ENCODE data around the gene F12. TPM values are rescaled to one million over a fixed set of nuclear protein-coding genes. Genes with fewer than 3 reads are reported as not detected.
A peak's percentile ranks its signal among the peaks of the same experiment; 100 is the strongest.
"Not testable (repeated sequence)": the region's sequence is repeated elsewhere in the genome, so short reads cannot be mapped to it uniquely, and the experiment has no call there.

F12 gene
- total RNA-seq, 1 donor = 0.27 TPM

DNA sequence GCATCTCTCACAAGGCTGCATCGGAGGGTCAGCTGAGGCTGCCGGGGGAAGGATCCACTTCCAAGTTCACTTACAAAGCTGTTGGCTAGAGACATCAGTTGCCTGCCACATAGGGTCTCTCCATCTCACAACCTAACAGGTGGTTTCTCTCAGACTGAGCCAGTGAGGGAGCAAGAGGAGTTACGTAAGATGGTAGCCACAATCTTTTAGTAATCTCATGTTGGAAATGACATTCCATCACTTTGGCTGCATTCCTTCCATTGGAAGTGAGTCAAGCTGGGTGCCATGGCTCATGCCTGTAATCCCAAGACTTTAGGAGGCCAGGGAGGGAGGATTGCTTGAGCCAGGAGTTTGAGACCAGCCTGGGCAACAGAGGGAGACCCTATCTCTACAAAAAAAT, 9.7 kb upstream of the F12 start:
- DNase-seq (ENCODE audit: low read depth) = peak; percentile 85
- no peak overlapping the region for H3K4me3 ChIP-seq (ENCODE audit: low read depth, low read length)

GRCh38 chr5:177417081-177417480, 7.7 kb upstream of the F12 start:
- H3K4me3 ChIP-seq (ENCODE audit: low read depth, low read length); DNase-seq (ENCODE audit: low read depth): not testable (repeated sequence)

More for the DNA sequence above, 9.7 kb upstream of the F12 start:
- TF ChIP-seq, protein P1, sequence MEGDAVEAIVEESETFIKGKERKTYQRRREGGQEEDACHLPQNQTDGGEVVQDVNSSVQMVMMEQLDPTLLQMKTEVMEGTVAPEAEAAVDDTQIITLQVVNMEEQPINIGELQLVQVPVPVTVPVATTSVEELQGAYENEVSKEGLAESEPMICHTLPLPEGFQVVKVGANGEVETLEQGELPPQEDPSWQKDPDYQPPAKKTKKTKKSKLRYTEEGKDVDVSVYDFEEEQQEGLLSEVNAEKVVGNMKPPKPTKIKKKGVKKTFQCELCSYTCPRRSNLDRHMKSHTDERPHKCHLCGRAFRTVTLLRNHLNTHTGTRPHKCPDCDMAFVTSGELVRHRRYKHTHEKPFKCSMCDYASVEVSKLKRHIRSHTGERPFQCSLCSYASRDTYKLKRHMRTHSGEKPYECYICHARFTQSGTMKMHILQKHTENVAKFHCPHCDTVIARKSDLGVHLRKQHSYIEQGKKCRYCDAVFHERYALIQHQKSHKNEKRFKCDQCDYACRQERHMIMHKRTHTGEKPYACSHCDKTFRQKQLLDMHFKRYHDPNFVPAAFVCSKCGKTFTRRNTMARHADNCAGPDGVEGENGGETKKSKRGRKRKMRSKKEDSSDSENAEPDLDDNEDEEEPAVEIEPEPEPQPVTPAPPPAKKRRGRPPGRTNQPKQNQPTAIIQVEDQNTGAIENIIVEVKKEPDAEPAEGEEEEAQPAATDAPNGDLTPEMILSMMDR (IDR thresholded peaks at IDR 0.05; ENCODE audit: insufficient read depth, low read length) = no peak

DNA sequence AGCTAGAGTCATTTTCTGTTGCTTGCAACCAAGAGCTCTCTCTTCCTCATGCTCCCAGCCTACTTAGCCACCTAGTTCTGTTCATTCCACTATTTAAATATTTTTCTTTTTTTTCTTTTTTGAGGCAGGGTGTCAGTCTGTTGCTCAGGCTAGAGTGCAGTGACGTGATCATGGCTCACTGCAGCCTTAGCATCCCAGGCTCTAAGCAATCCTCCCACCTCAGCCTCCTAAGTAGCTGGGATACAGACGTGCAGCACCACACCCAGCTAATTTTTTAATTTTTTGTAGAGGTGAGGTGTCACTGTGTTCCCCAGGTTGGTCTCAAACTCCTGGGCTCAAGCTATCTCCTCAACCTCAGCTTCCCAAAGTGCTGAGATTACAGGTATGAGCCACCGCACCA, 5.1 kb upstream of the F12 start:
- H3K4me3 ChIP-seq (ENCODE audit: low read depth, low read length) = no peak overlapping the region
- no peak for DNase-seq (ENCODE audit: low read depth)
- TF ChIP-seq, protein P1 (IDR thresholded peaks at IDR 0.05; ENCODE audit: insufficient read depth, low read length) = no peak

DNA sequence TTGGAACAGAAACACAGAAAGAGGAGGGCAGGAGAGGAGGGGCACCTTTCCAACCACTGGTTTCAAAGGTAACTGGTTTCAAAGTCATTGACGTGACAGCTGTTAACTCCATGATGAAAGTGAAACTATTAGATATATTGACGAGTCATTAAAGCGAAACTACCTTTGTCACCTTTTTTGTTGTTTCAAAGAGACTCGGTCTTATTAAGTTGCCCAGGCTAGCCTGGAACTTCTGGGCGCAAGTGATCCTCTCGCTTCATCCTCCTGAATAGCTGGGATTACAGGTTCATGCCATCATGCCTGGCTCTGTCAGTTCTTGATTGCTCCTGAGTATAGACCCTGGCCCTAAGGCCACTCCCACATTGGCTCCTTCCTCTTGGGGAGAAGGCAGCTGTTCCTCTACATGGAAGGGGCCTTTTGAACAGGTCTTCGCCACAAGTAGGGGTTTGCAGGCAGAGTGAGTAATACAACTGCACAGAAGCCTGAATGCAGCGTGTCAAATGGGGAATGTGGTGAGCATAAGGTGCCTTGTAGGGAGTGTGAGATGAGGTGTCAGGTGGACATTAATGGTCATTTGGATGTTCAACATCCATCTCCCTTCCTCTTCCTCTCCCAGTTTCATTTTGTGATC, 3.4 kb upstream of the F12 start:
- no peak for DNase-seq (ENCODE audit: low read depth)
- no peak overlapping the region for H3K4me3 ChIP-seq (ENCODE audit: low read depth, low read length)
- TF ChIP-seq, protein P1 (IDR thresholded peaks at IDR 0.05; ENCODE audit: insufficient read depth, low read length) = no peak

DNA sequence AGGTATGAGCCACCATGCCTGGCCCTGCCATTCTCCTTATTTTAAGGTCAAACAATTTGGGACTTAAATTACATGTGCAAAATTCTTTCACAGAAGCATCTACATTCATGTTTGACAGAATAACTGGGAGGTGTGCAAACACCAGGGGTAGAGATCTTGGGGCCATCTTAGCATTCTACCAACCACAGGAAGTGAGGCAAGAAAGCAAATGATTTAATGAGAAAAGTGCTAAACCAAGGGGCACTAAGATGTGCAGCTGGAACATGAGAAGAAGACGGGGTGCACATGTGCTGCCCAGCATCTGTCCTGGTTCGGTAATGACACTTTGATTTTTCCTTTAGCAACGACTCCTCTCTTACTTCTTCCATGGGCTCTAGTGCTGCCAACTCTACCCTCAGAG, 1.2 kb upstream of the F12 start:
- TF ChIP-seq, protein P1 (IDR thresholded peaks at IDR 0.05; ENCODE audit: insufficient read depth, low read length) = no peak
- no peak for DNase-seq (ENCODE audit: low read depth)
- H3K4me3 ChIP-seq (ENCODE audit: low read depth, low read length) = no peak overlapping the region

- TF ChIP-seq, protein P1 (IDR thresholded peaks at IDR 0.05; ENCODE audit: insufficient read depth, low read length) = no peak
- no peak for DNase-seq (ENCODE audit: low read depth)
- H3K4me3 ChIP-seq (ENCODE audit: low read depth, low read length) = no peak overlapping the region
These were observed 3.6 kb downstream of the F12 start for GRCh38 chr5:177405805-177406204.

GRCh38 chr5:177405312-177405711, 4.1 kb downstream of the F12 start:
- DNase-seq (ENCODE audit: low read depth) = no peak
- H3K4me3 ChIP-seq (ENCODE audit: low read depth, low read length) = no peak overlapping the region
- TF ChIP-seq, protein P1 (IDR thresholded peaks at IDR 0.05; ENCODE audit: insufficient read depth, low read length) = no peak

Data from fibroblast of the aortic adventitia (primary cell).